GM12875 (cell line): ENCODE results near the gene DENND1A.

Experiments
- H3K4me3 ChIP-seq: one replicate; pipeline ENCODE4 v1.5.1; 2011; ENCODE audit warnings: low read depth, low read length, control low read depth
- TF ChIP-seq, protein P1 (sequence below): IDR thresholded peaks from 2 replicates; pipeline ENCODE4 v1.5.1; 2011; ENCODE audit warnings: low read depth, mild to moderate bottlenecking, control low read depth, inconsistent platforms, low read length, moderate library complexity, borderline replicate concordance; ENCODE audit not compliant: insufficient read depth

DENND1A gene

DNA sequence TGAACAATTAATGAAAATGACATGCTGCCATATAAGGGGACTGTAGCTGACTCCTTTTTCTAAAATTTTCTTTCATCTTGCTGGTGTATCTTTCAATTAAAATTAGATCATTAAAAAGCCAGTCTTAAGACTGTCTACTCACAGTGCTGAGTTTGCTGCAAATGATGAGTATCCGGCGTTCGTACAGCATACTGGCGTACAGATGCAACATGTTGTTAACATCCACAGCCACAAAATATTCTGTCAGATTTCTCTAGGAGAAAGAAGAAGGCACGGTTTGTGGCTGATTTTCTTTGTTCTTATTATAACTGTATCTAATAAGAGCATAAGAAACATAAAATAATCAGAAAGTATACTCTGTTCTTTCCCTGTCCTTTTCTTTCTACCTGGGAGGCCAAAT, 278.1 kb downstream of the DENND1A start:
- H3K4me3 ChIP-seq: no peak overlapping the region
- TF ChIP-seq, protein P1, sequence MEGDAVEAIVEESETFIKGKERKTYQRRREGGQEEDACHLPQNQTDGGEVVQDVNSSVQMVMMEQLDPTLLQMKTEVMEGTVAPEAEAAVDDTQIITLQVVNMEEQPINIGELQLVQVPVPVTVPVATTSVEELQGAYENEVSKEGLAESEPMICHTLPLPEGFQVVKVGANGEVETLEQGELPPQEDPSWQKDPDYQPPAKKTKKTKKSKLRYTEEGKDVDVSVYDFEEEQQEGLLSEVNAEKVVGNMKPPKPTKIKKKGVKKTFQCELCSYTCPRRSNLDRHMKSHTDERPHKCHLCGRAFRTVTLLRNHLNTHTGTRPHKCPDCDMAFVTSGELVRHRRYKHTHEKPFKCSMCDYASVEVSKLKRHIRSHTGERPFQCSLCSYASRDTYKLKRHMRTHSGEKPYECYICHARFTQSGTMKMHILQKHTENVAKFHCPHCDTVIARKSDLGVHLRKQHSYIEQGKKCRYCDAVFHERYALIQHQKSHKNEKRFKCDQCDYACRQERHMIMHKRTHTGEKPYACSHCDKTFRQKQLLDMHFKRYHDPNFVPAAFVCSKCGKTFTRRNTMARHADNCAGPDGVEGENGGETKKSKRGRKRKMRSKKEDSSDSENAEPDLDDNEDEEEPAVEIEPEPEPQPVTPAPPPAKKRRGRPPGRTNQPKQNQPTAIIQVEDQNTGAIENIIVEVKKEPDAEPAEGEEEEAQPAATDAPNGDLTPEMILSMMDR: no peak

DNA sequence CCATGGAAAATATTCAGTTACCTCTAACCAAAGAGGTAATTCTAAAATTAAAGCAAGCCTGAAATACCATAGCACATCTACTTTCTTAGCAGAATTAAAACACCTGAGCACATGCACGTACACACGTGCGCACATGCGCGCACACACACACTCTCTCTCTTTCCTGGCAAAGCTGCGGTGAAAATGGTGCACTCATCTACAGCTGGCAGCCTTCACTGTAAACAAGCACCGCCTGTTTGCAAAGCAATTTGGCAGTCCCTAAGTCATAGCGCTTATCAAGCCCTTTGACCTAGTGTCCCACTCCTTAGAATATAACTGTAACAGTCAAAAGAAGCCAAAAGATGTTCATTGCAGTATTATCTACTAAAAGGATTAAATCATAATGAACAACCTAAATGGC, 278.7 kb downstream of the DENND1A start:
- no peak overlapping the region for H3K4me3 ChIP-seq
- TF ChIP-seq, protein P1: no peak

DNA sequence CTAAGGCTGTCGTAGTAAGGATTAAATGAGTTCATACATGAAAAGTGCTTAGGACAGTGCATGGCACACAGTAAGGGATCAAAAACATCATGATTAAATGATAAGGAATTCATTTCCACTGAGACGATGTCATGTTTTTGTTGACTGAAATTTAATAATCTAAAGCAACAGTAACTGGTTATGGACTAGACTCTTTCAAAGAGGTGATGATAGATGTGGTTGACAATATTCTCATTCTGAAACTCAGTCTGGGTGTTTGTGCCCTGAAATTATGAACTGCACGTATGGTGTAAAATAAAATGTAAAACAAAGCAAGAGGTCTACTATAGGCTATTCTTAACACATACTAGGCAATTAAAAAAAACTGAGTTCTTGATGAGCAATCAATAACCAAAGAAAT, 280.0 kb downstream of the DENND1A start:
- TF ChIP-seq, protein P1: no peak
- no peak overlapping the region for H3K4me3 ChIP-seq

DNA sequence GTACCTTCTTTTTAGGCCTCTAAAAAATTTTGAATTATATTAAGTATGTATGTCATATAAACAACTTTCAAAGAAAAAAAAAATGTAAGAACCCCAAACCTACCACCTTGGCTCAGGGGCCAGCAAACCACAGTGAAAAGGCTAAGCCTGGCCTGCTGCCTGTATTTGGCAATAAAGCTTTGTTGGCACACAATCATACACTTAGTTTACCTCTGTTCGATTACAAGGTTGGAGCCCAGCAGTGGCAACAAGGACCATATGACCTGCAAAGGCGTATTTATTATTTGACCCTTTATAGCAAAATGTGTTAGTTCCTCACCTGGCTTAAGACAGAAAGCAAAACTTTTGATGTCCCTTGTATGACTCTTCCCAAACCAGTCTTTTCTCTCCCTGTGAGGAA, 282.8 kb downstream of the DENND1A start:
- H3K4me3 ChIP-seq: no peak overlapping the region
- TF ChIP-seq, protein P1: no peak

DNA sequence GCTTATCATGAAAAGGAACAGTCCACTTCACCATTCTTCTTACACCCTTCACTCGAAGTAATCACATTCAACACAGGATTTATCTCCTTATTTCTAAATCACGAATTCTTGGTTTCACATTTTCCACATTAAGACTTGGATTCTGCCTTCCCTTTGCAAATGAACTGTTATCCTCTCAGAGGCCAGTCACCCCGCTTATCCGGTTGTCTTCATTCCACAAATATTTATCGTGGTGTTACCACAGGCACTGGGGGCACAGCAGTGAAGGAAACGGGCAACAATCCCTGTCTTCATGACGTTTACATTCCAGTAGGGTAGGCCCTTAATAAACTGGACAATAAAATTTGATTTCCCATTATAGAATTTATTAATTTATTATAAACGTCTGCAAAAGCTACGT, 284.2 kb downstream of the DENND1A start:
- no peak overlapping the region for H3K4me3 ChIP-seq
- TF ChIP-seq, protein P1: no peak

DNA sequence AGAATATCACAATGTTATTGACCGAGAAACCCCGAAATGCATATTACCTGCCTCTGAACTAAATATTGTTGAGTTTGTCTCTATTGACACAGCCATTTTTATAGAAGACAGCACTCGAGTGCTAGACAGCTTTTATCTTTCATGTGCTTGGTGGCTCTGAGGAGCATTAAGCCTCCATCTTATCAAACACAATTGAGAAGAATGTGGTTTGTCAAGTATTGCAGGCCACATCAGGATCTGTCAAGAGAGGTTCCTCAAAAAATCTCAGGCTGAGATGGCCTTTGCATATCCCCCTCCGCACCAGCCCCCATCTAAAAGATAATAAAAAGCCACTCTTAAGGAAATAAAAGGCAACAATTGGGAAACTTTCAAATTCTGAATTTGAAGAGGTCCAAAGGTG, 284.8 kb downstream of the DENND1A start:
- TF ChIP-seq, protein P1: no peak

DNA sequence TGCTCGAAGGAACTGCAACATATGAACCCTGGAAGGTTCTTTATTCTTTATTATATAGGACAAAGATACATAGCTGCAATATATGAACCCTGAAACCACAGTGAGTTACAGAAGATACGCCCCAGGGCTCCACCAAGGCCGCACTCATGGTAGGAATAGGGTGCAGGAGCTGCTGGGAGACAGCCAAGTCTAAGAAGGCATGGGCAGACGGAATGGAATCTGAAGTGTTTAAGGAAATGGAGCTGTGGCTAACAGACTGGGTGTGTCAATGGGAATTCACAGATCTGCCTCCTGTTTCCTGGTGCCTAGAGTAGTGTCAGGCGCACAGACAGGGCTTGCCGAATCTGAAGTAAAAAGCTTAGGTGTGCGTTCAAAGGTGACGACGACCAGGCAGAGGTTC, 286.4 kb downstream of the DENND1A start:
- TF ChIP-seq, protein P1: no peak
- no peak overlapping the region for H3K4me3 ChIP-seq

More for the DNA sequence above, 284.8 kb downstream of the DENND1A start:
- no peak overlapping the region for H3K4me3 ChIP-seq
